GM18909 (cell line): Measurements from ENCODE around the gene WDR19.
A peak's percentile ranks its signal among the peaks of the same experiment; 100 is the strongest.
"Not testable (repeated sequence)": the region's sequence is repeated elsewhere in the genome, so short reads cannot be mapped to it uniquely, and the experiment has no call there.

Source experiments
- ATAC-seq: cut with Tn5 transposase; IDR thresholded peaks from one replicate; pipeline ENCODE4 v1.9.1; 2021; ENCODE audit warnings: mild to moderate bottlenecking; ENCODE audit not compliant: unreplicated experiment, poor library complexity

Gene WDR19

GRCh38 chr4:39181905-39182638, at the start of gene WDR19:
Gene WDR19, plus strand, starts transcription at chr4:39182529. Its CDS starts 29 bp downstream, at chr4:39182558.
- ATAC-seq = peak; percentile 99

- ATAC-seq = no peak
Observed at GRCh38 chr4:39133623-39134022, 48.7 kb upstream of the WDR19 start.

- no peak for ATAC-seq
Observed at GRCh38 chr4:39134683-39135306, 47.5 kb upstream of the WDR19 start.

GRCh38 chr4:39138227-39138626, 44.1 kb upstream of the WDR19 start:
- ATAC-seq = not testable (repeated sequence)

- ATAC-seq = no peak
Observed at GRCh38 chr4:39146211-39146610, 36.1 kb upstream of the WDR19 start.

- ATAC-seq = no peak
Observed at GRCh38 chr4:39154009-39154408, 28.3 kb upstream of the WDR19 start.

GRCh38 chr4:39157520-39157919, 24.8 kb upstream of the WDR19 start:
- no peak for ATAC-seq

- no peak for ATAC-seq
Observed at GRCh38 chr4:39166177-39166576, 16.2 kb upstream of the WDR19 start.

- peak; percentile 37 for ATAC-seq
Observed at GRCh38 chr4:39166669-39167068, 15.7 kb upstream of the WDR19 start.

- no peak for ATAC-seq
Observed at GRCh38 chr4:39169426-39169825, 12.9 kb upstream of the WDR19 start.

GRCh38 chr4:39170301-39170700, 12.0 kb upstream of the WDR19 start:
- ATAC-seq = no peak

- no peak for ATAC-seq
Observed at GRCh38 chr4:39178706-39179105, 3.6 kb upstream of the WDR19 start.

GRCh38 chr4:39179681-39180080, 2.6 kb upstream of the WDR19 start:
- ATAC-seq = no peak

GRCh38 chr4:39180629-39181028, 1.7 kb upstream of the WDR19 start:
- ATAC-seq = not testable (repeated sequence)

GRCh38 chr4:39181520-39181904, 817 bp upstream of the WDR19 start:
- no peak for ATAC-seq

- no peak for ATAC-seq
Observed at GRCh38 chr4:39201963-39202362, 19.6 kb downstream of the WDR19 start.

GRCh38 chr4:39204543-39204942, 22.2 kb downstream of the WDR19 start:
- ATAC-seq = no peak

- no peak for ATAC-seq
Observed at GRCh38 chr4:39205000-39205399, 22.7 kb downstream of the WDR19 start.

- ATAC-seq = no peak
Observed at GRCh38 chr4:39205476-39205875, 23.1 kb downstream of the WDR19 start.

GRCh38 chr4:39227906-39228305, 45.6 kb downstream of the WDR19 start:
- ATAC-seq = no peak

GRCh38 chr4:39228377-39228776, 46.0 kb downstream of the WDR19 start:
- no peak for ATAC-seq

- ATAC-seq = no peak
Observed at GRCh38 chr4:39230462-39230861, 48.1 kb downstream of the WDR19 start.
